DMS53 treated with DMSO at 0.1 percent for 48 hours (cell line): ENCODE data around the gene DENND4C.
"Not testable (repeated sequence)": the region's sequence is repeated elsewhere in the genome, so short reads cannot be mapped to it uniquely, and the experiment has no call there.

Experiments
- DNase-seq: peaks from one replicate; lab custom pipeline; 2025; ENCODE audit not compliant: unreplicated experiment; lab: John Stamatoyannopoulos, UW

DENND4C gene

DNA sequence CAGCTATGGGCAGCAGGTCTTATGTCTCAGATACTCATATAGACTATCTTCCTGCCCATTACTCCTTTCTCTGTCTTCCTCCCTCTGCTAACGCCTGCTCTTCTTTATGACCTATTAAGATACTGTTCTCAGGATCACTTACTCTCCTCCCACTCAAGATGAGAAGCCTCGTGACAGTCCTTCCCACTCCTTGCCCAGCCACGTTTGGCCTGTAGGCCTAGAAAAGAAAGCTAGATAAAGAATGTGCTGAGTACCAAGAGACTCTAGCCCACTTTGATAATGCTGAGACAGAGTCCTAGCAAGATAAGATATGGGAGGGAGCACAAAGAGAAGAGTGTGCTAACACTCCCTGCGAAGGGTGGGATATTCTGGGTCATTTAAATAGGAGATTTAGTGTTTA, 6.8 kb upstream of the DENND4C start:
- no peak for DNase-seq

DNA sequence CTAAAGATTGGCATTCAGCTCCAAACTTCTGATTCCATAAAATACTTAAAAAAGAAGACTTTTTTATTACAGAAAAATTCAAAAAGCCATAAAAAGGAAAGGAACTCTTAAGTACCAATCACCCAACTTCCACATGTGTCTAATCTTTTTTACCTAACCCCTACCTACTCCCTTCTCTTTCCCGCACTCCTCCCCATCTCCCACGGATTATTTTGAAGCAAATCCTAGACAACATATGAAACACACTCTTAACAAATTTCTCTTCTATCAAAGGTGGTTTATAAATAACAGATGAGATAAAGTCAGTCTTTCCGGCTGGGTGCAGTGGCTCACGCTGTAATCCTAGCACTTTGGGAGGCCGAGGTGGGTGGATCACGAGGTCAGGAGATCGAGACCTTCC, 5.9 kb upstream of the DENND4C start:
- DNase-seq, result no peak

DNA sequence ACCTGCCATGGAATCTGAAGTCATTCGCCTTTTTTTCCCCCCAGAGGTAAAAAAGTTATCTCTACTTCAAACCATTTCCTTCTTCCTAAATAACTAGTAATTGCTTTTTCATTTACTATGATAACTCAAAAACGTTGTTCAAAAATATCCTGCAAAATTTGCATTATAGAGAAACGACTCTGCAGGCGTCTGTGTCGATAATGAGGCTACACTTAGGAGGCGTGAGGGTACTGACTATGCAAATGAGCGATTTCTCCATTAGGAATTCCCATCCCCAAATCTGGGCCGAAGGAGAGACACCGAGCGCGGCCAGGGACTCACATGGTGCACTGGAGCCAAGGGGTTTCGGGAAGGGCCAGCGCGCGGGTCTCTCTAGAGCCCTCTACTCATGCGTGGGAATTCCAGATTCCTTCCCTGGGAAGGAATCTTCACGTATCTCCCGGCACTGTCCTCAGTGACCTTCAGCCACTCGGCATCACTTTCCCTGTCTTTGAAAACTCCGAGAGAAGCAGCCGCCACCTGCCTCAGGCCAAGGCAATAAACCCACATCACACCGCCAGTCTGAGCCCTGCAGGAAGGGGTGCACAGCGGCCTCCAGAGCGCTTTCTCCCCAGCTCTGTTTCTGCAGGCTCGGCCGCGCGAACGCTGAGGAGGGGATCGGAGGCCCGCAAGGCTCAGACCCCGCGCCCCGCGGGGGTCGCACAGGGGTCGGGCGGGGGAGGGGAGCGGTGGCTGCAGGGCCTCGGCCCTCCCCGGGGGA, 718 bp upstream of the DENND4C start:
- DNase-seq, result peak; percentile 26

DNA sequence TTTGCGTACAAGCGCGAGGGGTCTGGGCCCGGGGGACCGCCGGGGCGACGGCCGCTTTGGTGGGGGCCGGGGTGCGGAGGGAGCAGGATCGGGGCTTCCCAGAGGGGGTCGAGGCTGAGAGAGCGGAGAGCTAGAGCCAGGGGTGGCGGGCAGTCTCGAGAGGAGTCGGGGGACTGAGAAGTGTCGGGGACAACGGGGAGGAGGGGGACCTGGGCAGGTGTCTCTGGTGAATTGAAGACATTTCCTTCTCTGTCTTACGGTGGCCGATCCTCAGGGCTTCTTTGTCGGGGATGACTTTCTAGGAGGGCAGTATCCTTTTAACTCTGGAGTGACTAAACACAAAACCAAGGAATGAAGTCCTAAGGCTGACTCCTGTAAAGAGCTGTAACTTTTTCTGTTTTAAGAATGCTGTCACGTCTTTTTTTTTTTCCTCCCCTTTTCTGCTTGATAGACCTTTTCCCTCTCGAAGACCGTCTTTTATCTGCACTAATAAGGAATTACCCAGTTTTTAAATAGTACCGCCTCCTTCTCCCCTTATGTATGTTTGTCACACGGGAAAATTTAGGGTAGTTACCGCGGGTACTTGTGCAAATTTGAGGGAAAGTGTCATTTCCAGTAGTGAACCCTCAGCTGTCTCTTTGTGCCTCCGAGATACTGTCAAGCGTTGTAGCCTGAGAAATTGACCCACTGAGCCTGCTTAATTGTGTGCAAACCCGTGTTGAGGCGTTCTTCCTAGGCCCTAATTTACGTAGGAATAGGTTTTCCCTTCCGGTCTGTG, 822 bp downstream of the DENND4C start:
- DNase-seq, result peak; percentile 20

DNA sequence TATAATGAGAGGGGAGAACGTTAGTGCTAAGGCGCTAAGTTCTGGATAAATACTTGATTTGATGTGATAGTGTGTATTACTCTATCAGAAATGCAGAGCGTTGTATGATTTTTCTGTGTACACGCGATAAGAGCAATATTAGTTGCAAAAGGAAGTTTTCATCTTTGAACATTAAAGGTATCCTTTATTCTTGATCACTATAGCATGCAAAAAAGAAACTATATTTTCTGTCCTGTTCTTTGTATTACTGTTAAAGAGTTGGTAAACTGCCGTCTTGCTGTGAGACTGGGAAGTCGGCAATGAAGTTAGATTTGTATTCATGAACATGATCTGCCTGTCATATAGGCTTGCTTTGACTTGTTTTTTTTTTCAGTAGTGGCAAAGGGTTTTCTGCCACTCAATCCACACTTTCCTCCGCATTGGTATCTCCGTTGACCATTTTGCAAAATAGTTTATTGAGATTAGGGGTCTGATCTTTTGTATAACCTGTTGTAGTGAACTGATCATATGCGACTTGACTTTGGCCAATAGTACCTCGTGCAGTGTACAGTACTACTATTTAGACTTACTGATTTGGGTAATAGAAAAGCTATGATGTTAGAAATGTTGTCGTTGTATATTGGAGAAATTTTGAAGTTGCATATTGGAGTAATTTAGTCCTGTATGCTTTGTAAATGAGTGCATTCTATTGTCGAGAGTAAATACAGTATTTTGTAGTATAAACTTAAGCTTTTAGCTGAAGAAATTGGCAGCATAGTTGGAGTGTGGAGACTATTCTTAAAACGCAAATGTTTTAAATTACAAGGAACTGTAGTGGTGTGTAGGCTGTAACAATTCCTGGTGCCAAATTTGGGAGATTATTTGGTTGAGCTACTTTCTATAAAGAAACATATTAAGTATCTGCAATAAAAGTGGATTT, 1.7 kb downstream of the DENND4C start:
- no peak for DNase-seq

DNA sequence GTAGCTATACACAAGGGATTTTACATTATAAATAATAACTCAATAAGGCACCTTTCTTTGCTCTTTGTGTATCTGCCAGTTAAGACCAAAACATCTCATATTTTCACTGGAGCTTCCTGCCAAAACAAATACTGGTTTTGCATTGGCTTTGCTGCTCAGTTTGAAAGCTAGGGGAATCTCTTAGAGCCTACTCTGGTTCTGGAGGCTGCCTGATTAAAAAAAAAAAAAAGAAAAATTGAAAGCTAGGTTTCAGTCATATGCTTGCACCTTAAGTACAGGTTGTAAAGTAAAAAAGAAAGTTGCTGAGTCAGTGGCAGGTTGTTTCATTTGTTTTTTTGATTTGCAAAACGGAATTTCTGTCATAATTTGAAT, 2.3 kb downstream of the DENND4C start:
- DNase-seq, result no peak

DNA sequence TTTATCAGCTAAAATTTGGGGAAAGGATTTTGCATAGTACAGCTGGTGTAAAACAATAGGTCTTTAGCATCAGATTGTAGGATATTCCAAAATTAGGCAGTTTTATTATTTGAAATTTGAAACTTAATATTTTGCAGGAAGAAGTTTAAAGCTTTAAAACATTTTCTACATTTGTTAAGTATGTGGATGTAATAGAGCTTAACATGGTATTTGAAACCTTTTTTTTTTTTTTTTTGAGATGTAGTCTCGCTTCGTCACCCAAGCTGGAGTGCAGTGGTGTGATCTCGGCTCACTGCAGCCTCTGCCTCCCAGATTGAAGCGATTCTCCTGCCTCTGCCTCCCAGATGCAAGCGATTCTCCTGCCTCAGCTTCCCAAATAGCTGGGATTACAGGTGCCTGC, 2.9 kb downstream of the DENND4C start:
- no peak for DNase-seq

DNA sequence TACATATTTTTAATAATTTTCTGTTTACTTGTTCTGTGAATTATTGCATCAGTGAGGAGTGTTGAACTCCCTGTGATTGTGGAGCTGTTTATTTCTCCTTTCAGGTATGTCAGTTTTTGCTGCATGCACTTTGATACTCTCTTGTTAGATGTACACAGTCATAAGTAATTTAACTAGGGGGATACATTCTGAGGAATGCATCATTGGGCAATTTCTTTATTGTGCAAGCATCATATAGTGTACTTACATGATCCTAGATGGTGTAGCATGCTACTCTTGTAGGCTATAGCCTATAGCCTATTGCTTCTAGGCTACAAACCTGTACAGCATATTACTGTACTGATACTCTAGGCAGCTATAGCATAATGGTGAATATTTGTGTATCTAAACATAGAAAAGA, 9.5 kb downstream of the DENND4C start:
- no peak for DNase-seq

DNA sequence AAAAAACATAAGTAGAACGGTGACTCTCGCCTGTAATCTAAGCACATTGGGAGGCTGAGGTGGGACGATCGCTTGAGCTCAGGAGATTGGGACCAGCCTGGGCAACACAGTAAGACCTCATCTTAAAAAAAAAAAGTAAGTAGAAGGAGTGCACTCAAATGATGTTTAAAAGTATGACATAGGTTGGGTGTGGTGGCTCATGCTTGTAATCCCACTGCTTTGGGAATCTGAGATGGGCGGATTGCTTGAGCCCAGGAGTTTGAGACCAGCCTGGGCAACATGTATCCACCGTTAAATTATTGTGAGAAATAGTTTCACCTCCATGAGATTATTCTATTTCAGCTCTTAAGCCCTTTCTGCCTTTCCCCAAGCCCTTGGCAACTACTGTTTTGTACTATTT, 11.2 kb downstream of the DENND4C start:
- no peak for DNase-seq

DNA sequence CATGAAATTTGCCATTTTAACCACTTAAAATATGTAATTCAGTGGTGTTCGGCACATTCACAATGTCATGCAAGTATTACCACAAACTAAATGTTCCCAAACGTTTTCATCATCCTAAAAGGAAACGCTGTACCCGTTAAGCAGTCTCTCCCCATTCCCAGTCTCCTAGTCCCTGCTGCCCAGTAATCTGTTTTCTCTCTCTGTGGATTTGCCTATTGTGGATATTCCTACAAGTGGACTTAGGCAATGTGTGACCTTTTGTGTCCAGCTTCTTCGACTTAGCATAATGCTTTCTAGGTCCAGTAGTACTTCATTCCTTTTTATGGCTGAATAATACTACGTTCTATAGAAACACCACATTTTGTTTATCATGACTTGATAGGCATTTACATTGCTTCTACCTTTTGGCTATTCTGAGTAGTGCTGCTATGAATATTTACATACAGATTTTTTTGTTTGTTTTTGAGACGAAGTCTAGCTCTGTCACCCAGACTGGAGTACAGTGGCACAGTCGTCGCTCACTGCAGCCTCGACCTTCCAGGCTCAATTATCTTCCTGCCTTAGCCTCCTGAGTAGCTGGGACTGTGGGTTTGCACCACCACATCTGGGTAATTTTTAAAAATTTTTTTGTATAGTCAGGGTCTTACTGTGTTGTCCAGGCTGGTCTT, 13.0 kb downstream of the DENND4C start:
- no peak for DNase-seq

DNA sequence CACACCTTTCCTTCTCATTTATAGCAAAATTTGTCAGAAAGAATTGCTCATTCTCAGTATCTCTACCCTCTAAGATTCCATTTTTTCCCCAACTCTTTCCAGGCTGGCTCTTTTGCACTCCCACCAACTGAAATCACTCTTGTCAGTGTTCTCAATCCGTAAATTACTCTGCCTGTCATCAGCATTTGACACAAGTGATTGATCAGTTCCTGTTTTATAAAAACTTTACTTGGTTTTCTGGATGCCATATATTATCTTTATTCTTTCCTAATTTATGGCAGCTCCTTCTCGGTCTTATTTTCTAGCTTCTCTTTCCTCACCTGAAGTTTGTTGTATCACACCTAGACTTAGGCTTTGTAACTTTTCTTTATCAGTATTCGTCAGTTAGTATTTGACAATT, 16.4 kb downstream of the DENND4C start:
- no peak for DNase-seq

DNA sequence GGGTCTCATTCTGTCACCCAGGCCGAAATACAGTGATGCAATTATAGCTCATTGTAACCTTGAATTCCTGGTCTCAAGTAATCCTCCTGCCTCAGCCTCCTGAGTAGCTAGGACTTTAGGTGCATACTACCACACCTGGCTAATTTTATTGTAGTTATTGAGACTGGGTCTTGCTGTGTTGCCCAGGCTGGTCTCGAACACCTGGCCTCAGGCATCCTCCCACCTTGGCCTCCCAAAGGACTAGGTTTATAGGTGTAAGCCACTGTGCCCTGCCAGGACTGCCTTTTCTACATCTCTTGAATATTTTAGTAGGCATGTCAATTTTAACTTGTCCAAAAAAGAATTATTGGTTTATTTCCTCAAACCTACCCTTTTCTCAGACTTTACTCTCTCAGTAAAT, 16.9 kb downstream of the DENND4C start:
- DNase-seq, result no peak

DNA sequence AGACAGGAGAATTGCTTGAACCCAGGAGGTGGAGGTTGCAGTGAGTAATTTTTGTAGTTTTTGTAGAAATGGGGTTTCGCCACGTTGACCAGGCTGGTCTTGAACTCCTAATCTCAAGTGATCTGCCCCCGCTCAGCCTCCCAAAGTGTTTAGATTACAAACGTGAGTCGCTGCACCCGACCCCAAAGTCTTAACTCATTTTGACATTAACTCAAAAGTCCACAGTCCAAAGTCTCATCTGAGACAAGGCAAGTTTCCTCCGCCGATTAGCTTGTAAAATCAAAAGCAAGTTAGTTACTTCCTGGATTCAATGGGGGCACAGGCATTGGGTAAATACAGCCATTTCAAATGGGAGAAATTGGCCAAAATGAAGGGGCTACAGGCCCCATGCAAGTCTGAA, 19.9 kb downstream of the DENND4C start:
- DNase-seq, result not testable (repeated sequence)

DNA sequence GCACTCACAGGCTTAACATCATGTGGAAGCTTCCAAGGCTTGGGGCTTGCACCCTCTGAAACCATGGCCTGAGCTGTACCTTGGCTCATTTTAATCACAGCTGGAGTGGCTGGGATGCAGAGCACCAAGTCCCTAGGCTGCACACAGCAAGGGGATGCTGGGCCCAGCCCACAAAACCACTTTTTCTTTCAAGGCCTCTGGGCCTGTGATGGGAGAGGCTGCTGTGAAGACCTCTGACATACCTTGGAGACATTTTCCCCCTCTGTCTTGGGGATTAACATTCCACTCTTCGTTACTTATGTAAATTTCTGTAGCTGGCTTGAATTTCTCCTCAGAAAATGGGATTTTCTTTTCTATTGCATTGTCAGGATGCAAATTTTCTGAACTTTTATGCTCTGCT, 20.7 kb downstream of the DENND4C start:
- DNase-seq, result not testable (repeated sequence)

DNA sequence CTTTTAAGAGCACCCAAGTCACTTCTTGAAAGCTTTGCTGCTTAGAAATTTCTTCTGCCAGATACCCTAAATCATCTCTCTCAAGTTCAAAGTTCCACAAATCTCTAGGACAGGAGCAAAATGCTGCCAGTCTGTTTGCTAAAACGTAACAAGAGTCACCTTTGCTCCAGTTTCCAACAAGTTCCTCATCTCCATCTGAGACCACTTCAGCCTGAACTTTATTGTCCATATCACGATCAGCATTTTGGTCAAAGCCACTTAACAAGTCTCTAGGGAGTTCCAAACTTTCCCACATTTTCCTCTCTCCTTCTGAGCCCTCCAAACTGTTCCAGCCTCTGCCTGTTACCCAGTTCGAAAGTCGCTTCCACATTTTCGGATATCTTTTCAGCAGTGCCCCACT, 21.1 kb downstream of the DENND4C start:
- not testable (repeated sequence) for DNase-seq

DNA sequence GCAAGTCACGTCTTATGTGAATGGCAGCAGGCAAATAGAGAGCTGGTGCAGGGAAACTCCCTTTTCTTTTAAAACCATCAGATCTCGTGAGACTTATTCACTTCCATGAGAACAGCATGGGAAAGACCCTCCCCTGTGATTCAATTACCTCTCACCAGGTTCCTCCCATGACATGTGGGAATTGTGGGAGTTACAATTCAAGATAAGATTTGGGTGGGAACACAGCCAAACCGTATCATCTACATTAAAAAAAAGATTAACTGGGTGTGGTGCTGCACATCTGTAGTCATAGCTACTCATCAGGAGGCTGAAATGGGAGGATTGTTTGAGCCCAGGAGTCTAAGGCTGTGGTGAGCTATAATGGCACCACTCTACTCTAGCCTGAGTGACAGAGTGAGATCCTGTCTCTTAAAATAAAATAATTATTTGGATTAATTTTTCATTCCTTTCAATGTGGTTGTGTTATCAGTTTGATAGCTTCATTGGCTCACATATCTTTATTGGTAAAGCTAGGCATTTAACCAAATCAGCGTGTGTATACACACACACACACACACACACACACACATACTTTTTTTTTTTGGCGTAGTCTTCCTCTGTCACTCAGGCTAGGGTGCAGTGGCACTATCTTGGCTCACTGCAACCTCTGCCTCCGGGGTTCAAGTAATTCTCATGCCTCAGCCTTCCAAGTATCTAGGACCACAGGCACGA, 21.8 kb downstream of the DENND4C start:
- no peak for DNase-seq

DNA sequence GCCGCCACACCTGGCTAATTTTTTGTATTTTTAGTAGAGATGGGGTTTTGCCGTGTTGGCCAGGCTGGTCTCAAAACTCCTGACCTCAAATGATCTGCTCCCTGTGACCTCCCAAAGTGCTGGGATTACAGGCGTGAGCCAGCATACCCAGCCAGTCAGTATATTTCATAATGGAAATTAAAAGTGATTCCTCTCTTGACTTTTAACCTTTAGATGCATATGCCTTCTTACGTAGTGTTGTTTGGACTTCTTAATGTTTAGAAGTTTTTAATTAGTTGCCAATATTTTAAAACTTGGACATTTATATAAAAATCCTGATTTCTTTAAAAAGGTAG, 22.4 kb downstream of the DENND4C start:
- no peak for DNase-seq

DNA sequence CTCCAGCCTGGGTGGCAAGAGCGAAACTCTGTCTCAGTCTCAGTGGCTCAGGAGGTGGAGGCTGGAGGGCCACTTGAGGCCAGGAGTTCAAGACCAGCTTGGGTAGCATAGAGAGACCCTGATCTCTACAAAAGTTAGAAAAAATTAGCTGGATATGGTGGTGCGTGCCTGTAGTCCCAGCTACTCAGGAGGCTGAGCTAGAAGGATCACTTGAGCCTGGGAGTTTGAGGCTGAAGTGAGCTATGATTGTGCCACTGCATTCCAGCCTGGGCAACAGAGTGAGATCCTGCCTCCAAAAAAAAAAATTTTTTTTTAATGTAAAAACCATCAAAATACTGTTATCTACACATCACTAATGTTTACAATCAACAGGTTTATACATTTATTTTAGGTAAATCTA, 24.6 kb downstream of the DENND4C start:
- no peak for DNase-seq

DNA sequence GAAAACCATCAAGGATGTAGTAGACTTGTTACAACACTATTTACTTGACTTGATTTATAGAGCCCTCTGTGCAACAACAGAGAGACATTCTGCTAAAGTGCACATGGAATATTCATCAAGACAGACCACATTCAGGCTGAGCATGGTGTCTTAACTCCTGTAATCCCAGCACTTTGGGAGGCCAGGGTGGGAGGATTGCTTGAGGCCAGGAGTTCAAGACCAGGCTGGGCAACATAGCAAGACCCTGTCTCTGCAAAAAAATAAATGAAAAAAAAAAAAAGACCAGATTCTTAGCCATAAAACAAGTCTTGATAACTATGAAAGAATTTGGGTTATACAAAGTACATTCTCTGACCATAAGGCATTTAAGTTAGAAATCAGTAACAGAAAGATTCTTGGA, 25.3 kb downstream of the DENND4C start:
- DNase-seq, result no peak

DNA sequence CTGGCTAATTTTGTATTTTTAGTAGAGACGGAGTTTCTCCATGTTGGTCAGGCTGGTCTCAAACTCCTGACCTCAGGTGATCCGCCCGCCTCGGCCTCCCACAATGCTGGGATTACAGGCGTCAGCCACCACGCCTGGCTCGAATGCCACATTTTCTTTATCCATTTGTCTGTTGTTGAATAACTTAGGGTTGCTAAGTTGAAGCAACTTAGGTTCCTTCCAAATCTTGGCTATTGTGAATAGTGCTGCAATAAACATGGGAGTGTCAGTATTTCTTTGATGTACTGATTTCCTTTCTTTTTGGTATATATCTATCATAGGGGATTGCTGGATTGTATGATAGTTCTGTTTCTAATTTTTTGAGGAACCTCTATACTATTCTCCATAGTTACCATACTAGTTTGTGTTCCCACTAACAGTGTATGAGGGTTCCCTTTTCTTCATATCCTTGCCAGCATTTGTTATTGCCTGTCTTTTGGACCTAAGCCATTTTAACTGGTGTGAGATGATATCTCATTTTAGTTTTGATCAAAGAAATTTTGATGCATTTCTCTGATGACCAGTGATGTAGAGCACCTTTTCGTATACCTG, 29.3 kb downstream of the DENND4C start:
- DNase-seq, result not testable (repeated sequence)
